ENCODE measurements around the gene SYCP2L.

SYCP2L gene

DNA sequence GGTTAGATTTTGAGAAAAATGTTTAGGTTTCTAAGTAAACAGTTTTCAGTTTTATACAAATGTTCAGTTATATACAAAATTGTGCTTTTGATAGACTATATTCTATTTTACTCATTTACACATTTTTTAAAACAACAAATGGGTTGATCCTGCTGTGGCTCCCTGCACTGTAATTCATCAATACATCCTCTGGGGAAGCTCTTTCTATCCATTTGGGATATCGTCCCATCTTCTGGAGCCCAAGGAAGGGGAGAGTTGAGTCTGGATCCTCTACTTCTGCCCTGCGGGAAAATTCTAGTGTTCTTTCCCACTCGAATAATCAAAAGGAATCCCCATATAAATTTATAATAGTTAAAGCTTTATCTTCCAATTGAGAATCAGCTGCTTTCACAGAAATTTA, 75.0 kb downstream of the SYCP2L start:
- TF ChIP-seq FOXP2 (optimal IDR thresholded peaks at IDR 0.05; ENCODE audit: borderline replicate concordance, extremely low read depth, extremely low read length, insufficient read depth), result no peak
- TF ChIP-seq, protein P1, sequence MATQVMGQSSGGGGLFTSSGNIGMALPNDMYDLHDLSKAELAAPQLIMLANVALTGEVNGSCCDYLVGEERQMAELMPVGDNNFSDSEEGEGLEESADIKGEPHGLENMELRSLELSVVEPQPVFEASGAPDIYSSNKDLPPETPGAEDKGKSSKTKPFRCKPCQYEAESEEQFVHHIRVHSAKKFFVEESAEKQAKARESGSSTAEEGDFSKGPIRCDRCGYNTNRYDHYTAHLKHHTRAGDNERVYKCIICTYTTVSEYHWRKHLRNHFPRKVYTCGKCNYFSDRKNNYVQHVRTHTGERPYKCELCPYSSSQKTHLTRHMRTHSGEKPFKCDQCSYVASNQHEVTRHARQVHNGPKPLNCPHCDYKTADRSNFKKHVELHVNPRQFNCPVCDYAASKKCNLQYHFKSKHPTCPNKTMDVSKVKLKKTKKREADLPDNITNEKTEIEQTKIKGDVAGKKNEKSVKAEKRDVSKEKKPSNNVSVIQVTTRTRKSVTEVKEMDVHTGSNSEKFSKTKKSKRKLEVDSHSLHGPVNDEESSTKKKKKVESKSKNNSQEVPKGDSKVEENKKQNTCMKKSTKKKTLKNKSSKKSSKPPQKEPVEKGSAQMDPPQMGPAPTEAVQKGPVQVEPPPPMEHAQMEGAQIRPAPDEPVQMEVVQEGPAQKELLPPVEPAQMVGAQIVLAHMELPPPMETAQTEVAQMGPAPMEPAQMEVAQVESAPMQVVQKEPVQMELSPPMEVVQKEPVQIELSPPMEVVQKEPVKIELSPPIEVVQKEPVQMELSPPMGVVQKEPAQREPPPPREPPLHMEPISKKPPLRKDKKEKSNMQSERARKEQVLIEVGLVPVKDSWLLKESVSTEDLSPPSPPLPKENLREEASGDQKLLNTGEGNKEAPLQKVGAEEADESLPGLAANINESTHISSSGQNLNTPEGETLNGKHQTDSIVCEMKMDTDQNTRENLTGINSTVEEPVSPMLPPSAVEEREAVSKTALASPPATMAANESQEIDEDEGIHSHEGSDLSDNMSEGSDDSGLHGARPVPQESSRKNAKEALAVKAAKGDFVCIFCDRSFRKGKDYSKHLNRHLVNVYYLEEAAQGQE (IDR thresholded peaks at IDR 0.05; ENCODE audit: insufficient read depth in 1 of 2, low read depth in 2 of 2, low read length in 2 of 2), result no peak
- TF ChIP-seq TAF1 (IDR thresholded peaks at IDR 0.05; ENCODE audit: borderline replicate concordance, insufficient read depth, low read length), result no peak
- no peak for TF ChIP-seq SIN3A (IDR thresholded peaks at IDR 0.05; ENCODE audit: borderline replicate concordance, insufficient read depth, low read length)
- no peak for TF ChIP-seq POLR2AphosphoS5 (IDR thresholded peaks at IDR 0.05; ENCODE audit: low read depth, low read length)

DNA sequence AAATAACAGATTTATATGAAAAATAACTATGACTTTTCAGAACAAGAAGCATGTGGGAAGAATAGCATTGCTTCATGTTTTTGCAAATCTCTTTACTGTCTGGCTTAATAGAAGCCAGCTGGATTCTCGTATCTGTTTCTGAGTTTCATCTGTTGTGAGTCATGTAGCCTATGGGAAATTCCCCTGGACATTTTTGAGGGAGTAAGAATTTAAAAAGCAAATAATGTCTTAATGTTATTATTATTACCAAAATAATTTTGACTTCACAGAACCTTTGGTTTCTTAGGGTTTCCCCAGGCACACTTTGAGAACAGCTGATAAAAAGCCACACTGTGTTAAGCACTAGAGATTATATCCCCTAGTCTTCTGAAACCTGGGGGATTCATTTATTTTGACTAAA, 75.8 kb downstream of the SYCP2L start:
- TF ChIP-seq TAF1 (IDR thresholded peaks at IDR 0.05; ENCODE audit: borderline replicate concordance, insufficient read depth, low read length), result no peak

- TF ChIP-seq TAF1 (IDR thresholded peaks at IDR 0.05; ENCODE audit: borderline replicate concordance, insufficient read depth, low read length) (no peak), FOXP2 (optimal IDR thresholded peaks at IDR 0.05; ENCODE audit: borderline replicate concordance, extremely low read depth, extremely low read length, insufficient read depth) (no peak), POLR2AphosphoS5 (IDR thresholded peaks at IDR 0.05; ENCODE audit: low read depth, low read length) (no peak), SIN3A (IDR thresholded peaks at IDR 0.05; ENCODE audit: borderline replicate concordance, insufficient read depth, low read length) (no peak)
- TF ChIP-seq, protein P1 (IDR thresholded peaks at IDR 0.05; ENCODE audit: insufficient read depth in 1 of 2, low read depth in 2 of 2, low read length in 2 of 2), result no peak
These were observed 76.3 kb downstream of the SYCP2L start for GRCh38 chr6:10963113-10963512.

GRCh38 chr6:10964684-10965083, 77.8 kb downstream of the SYCP2L start:
- TF ChIP-seq SIN3A (IDR thresholded peaks at IDR 0.05; ENCODE audit: borderline replicate concordance, insufficient read depth, low read length) (no peak), POLR2AphosphoS5 (IDR thresholded peaks at IDR 0.05; ENCODE audit: low read depth, low read length) (no peak), FOXP2 (optimal IDR thresholded peaks at IDR 0.05; ENCODE audit: borderline replicate concordance, extremely low read depth, extremely low read length, insufficient read depth) (no peak), TAF1 (IDR thresholded peaks at IDR 0.05; ENCODE audit: borderline replicate concordance, insufficient read depth, low read length) (no peak)
- TF ChIP-seq, protein P1 (IDR thresholded peaks at IDR 0.05; ENCODE audit: insufficient read depth in 1 of 2, low read depth in 2 of 2, low read length in 2 of 2), result no peak

- TF ChIP-seq POLR2AphosphoS5 (IDR thresholded peaks at IDR 0.05; ENCODE audit: low read depth, low read length) (no peak), SIN3A (IDR thresholded peaks at IDR 0.05; ENCODE audit: borderline replicate concordance, insufficient read depth, low read length) (no peak), FOXP2 (optimal IDR thresholded peaks at IDR 0.05; ENCODE audit: borderline replicate concordance, extremely low read depth, extremely low read length, insufficient read depth) (no peak), TAF1 (IDR thresholded peaks at IDR 0.05; ENCODE audit: borderline replicate concordance, insufficient read depth, low read length) (no peak)
- TF ChIP-seq, protein P1 (IDR thresholded peaks at IDR 0.05; ENCODE audit: insufficient read depth in 1 of 2, low read depth in 2 of 2, low read length in 2 of 2), result no peak
These were observed 81.9 kb downstream of the SYCP2L start for GRCh38 chr6:10968776-10969175.

Measured in PFSK-1 (cell line).